HG02623 (cell line): Measurements from ENCODE around the gene KAT7.

Source experiments
- ATAC-seq: cut with Tn5 transposase; IDR thresholded peaks from one replicate; pipeline ENCODE4 v1.9.1; 2021; ENCODE audit warnings: moderate library complexity; ENCODE audit not compliant: unreplicated experiment

Gene KAT7

GRCh38 chr17:49839455-49839854, 51.0 kb downstream of the KAT7 start:
- no peak for ATAC-seq

- ATAC-seq = no peak
These were observed 53.1 kb downstream of the KAT7 start for GRCh38 chr17:49841548-49841947.

GRCh38 chr17:49842371-49842770, 53.9 kb downstream of the KAT7 start:
- ATAC-seq = no peak

- ATAC-seq = no peak
These were observed 54.4 kb downstream of the KAT7 start for GRCh38 chr17:49842846-49843245.

GRCh38 chr17:49843774-49844350, 55.4 kb downstream of the KAT7 start:
- no peak for ATAC-seq

GRCh38 chr17:49845321-49845720, 56.8 kb downstream of the KAT7 start:
- no peak for ATAC-seq

GRCh38 chr17:49846938-49847712, 58.6 kb downstream of the KAT7 start:
- ATAC-seq = no peak

- no peak for ATAC-seq
These were observed 59.6 kb downstream of the KAT7 start, which contains the start of gene TAC4 for GRCh38 chr17:49848019-49848473. TAC4 (minus strand) TSS chr17:49848069; CDS start chr17:49848017, 52 bp downstream.

GRCh38 chr17:49848739-49849138, 60.3 kb downstream of the KAT7 start:
- no peak for ATAC-seq

GRCh38 chr17:49850218-49850610, 61.7 kb downstream of the KAT7 start:
- ATAC-seq = no peak

- ATAC-seq = no peak
These were observed 62.4 kb downstream of the KAT7 start for GRCh38 chr17:49850772-49851386.

GRCh38 chr17:49851387-49852291, 63.2 kb downstream of the KAT7 start:
- no peak for ATAC-seq

GRCh38 chr17:49853470-49854015, 65.1 kb downstream of the KAT7 start:
- no peak for ATAC-seq

- ATAC-seq = no peak
These were observed 65.6 kb downstream of the KAT7 start for GRCh38 chr17:49854126-49854525.

GRCh38 chr17:49858796-49859195, 70.3 kb downstream of the KAT7 start:
- no peak for ATAC-seq

- ATAC-seq = no peak
These were observed 71.8 kb downstream of the KAT7 start for GRCh38 chr17:49859991-49860953.

- ATAC-seq = no peak
These were observed 72.8 kb downstream of the KAT7 start for GRCh38 chr17:49861150-49861884.

GRCh38 chr17:49862781-49863331, 74.4 kb downstream of the KAT7 start:
- ATAC-seq = no peak

GRCh38 chr17:49866019-49866380, 77.5 kb downstream of the KAT7 start:
- ATAC-seq = no peak
